ENCODE data around the gene TMEM154.
A peak's percentile ranks its signal among the peaks of the same experiment; 100 is the strongest.

The TMEM154 gene

DNA sequence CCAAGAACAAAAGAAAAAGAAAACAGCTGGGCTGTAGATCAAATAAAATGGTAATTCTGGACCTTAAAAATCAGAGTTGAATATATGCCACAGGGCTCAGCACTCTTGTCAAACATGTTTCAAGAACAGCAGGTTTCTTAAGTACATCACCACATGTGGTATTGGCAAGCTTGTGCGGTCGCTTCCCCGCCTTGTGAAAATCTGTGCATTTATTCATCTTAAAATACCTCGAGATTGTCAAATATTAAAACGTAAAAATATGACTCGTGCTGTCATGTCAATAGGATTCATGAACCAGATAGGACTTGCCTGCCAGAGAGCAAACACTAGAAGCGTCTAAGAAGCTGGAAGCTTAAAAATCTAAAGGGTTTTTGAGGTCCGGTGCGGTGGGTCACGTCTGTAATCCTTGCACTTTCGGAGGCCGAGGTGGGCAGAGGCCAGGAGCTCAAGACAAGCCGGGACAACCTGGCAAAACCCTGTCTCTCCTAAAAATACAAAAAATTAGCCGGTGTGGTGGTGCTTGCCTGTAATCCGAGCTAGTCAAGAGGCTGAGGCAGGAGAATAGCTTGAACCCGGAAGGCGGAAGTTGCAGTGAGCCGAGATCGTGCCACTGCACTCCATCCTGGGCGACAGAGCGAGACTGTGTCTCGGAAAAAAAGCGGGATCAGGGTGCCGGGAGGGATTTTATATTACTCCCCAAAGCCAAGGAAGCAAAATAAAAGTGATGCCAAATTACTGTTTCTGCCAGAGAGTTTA is 40.2 kb upstream of the TMEM154 start:
- no peak for DNase-seq (ENCODE audit: low read depth)
- no peak for TF ChIP-seq CTCF (IDR thresholded peaks at IDR 0.05; ENCODE audit: low read depth, low read length, missing control alignments)
- no peak overlapping the region for H3K4me3 ChIP-seq (ENCODE audit: low read depth, low read length)

DNA sequence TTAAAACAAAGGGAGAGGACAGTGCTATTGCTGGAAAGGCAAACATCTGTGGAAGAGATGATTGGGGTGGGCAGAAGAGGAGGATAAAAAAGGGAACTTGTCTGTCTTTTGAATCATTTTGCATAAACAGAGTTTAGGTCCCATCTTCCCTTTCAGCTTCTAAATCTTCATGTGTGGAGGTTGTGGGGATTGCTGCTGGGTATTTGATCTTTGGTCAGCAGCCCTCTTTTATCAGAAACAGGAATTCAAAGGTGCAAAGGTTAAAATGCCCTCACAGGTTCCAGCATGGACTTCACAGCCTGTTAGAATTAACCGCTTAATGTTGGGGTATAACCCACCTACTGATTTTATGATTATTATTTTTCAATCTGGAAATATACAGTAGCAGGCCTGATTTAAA is 39.5 kb upstream of the TMEM154 start:
- H3K4me3 ChIP-seq (ENCODE audit: low read depth, low read length): no peak overlapping the region
- no peak for DNase-seq (ENCODE audit: low read depth)
- TF ChIP-seq CTCF (IDR thresholded peaks at IDR 0.05; ENCODE audit: low read depth, low read length, missing control alignments): no peak

DNA sequence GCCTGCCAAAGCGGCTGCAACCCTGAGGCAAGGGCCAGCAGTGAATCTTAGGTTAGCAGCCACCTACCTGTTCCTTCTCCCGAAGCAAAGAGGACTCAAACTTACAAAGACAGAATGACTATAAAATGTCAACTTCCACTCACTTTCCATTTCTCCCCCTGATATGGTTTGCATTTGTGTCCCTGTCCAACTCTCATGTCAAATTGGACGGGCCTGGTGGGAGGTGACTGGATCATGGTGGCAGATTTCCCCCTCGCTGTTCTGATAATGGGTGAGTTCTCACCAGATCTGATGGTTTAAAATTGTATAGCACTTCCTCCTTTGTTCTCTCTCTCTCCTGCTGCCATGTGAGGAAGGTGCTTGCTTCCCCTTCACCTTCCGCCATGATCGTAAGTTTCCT is 35.3 kb upstream of the TMEM154 start:
- no peak for DNase-seq (ENCODE audit: low read depth)
- no peak overlapping the region for H3K4me3 ChIP-seq (ENCODE audit: low read depth, low read length)
- no peak for TF ChIP-seq CTCF (IDR thresholded peaks at IDR 0.05; ENCODE audit: low read depth, low read length, missing control alignments)

DNA sequence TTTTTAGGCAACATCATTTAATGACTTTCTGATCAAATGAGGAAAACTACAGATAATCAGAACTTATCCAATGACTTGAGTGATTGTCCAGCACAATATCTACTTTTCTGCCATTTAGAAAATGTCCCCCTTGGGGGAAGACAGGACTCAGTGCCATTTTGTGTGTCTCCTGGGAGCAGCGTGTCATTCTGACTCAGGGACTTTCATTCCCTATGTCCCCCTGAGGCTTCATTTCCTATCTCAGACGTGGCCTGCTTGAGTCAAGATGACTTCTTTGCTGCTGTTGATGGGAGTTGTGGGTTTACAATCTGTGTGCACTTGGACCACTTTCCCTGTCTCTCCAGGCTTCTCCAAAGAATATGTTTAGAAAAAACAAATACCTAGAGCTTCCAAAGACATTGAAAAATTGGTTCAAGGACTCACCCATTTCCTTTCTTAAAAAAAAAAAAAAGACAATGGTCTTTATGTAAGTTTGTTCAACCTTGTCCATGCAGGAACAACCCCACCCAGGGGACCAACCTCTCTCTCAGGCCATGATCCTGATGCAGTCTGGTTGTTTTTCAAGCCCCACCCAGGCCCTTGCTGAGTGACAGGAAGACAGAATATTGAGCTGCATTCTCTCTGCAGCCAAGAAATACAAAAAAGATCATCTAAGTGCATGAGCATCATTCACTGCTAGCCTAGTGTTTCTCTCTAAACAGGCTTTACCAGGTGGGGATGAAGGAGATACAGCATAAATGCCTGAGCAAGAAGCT is 34.3 kb upstream of the TMEM154 start:
- no peak for TF ChIP-seq CTCF (IDR thresholded peaks at IDR 0.05; ENCODE audit: low read depth, low read length, missing control alignments)
- no peak overlapping the region for H3K4me3 ChIP-seq (ENCODE audit: low read depth, low read length)
- no peak for DNase-seq (ENCODE audit: low read depth)

GRCh38 chr4:152709675-152710438 is 30.1 kb upstream of the TMEM154 start:
- DNase-seq (ENCODE audit: low read depth): peak; percentile 30
- no peak for TF ChIP-seq CTCF (IDR thresholded peaks at IDR 0.05; ENCODE audit: low read depth, low read length, missing control alignments)
- no peak overlapping the region for H3K4me3 ChIP-seq (ENCODE audit: low read depth, low read length)

DNA sequence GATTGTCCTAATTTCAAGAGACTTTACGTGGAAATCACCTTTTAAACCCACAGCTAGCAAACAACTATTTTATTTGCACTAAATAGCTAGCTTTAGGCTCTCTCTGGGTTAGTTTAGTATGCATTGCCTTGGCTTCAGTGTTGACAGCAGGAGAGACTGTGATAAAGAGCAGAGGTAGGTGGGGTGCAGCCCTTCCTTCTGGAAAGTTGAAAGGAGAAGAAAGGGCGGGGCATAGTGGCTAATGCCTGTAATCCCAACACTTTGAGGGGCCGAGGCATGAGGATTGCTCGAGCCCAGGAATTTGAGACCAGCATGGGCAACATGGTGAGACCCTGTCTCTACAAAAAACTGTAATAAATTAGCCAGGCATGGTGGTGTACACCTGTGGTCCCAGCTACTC is 29.0 kb upstream of the TMEM154 start:
- no peak overlapping the region for H3K4me3 ChIP-seq (ENCODE audit: low read depth, low read length)
- DNase-seq (ENCODE audit: low read depth): no peak
- TF ChIP-seq CTCF (IDR thresholded peaks at IDR 0.05; ENCODE audit: low read depth, low read length, missing control alignments): no peak
